ENCODE measurements around the gene FTCDNL1.

Gene FTCDNL1

GRCh38 chr2:199841409-199841808 is 9.6 kb downstream of the FTCDNL1 start:
- DNase-seq, result no peak

DNA sequence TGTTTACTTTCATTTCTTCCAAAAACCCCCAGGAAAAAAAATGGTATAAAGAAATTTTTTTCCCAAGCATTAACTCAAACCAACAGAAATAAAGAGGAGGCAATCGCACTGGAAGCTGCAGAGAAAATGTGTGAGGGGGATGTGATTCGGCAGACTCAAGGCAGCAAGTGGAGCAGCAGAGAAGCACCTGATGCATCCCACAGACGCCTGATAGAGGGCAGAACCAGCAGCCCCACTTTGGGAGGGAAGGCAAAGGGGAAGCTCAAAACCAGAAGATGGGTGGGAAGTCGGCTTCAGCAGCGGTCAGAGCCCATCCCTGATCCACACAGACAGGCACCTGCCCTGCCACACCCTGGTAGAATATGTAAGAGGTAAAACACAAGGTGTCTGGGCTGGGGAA is 12.6 kb downstream of the FTCDNL1 start:
- no peak for DNase-seq

DNA sequence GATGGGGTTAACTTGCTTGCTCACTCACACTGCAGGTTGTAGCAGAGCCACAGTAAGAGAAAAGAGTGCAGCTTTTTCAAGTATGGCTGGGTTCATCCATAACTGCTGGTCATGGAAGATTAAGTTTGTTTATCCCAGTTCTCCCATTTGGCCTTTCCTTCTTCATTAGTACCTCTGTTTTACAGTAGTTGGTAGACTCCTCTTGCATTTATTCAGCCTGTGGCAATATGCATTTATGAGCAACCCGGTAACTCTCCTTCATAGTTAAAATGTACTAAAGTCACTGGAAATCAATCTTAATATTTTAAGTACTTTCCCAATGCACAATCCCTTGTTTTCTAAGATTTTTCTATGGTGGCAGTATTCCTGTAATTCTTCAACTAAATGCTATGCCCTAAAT is 14.0 kb downstream of the FTCDNL1 start:
- no peak for DNase-seq

DNA sequence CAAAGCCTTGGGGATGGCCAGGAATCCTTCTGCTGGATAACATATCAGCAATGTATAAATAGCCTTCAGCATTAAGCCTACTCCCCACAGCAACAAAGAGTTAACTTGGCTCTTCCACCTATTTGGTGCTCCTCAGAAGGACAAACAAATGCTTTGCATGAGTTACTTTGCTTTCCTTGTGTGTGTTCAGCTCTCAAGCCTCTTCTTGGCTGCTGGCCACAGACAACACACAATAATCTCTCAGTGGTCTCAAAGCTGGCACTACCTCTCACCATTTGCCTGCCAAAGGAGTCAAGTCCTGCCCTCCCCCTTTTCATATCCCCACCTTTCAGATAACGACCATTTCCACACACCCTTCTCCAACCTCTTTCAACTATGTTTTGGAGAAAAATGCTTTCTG is 17.5 kb downstream of the FTCDNL1 start:
- DNase-seq, result no peak

DNA sequence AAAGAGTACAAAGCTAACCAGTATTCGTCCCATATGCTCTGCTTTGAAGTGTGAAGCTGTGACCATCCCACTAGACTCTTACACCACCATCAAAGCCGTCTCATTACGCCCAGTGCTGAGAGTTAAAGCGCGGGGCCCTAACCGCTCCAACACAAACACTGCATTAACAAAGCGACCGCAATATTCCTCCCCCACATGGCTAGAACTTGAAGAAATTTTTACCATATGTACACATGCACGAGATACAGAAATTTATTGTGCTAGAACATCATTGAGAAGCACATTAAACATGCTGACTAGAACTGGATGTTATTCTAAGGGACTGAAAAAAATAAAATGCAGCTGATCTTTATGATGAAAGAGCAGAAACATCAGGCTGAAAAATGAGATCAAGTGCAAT is 20.5 kb downstream of the FTCDNL1 start:
- DNase-seq, result no peak

GRCh38 chr2:199829628-199830027 is 21.4 kb downstream of the FTCDNL1 start:
- no peak for DNase-seq

- DNase-seq, result no peak
Observed at GRCh38 chr2:199819746-199820145, 31.2 kb downstream of the FTCDNL1 start.

GRCh38 chr2:199818754-199819153 is 32.2 kb downstream of the FTCDNL1 start:
- DNase-seq, result no peak

GRCh38 chr2:199818026-199818425 is 33.0 kb downstream of the FTCDNL1 start:
- DNase-seq, result no peak

DNA sequence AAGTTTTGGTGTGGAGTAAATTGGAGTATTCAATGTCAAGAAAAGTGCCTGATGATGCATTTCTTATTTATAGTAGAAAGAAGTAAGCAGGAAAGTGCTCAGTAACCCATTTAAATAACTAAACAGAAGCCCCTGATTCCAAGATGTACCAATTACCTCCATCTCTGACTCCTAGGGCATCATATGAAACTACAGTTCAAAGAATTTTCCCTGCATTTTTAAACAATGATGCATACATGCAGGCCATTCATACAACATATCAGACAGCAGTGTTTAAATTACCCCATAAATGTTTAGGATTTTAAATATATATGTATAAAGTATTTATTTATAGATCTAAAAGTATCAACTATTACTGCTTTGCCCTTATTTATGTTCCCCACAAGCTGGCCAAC is 36.2 kb downstream of the FTCDNL1 start:
- no peak for DNase-seq

DNA sequence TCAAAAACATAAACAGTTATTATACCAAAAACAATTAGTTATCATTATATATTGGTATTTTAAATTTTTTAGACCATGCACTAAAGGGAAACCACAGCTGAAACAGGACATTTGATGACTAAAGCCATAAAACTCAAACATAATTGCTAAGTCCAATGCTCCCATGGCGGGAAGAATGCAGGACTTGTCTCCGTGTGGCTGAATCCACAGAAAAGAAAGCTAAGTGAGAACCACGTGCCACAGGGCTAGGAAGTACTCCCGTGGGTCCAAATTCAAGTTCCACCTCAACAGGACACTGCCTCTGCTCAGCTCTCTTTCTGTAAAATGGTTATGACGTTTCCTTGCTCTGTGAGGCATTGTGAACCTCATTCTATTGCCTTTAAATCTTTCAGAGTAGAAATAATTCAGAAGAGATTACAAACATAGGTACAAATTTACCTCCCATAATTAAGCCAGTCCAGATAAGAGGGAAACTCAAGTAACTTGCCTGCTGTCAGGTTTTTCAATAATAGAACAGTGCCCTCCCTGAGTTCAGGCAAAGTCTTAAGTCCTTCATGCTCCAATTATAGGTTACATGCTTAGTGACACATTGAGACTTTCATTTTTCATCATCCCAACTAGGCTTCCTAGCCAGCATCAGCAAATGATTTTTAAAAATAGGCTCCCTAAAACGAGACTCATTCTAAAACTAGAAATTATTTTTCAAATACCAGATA is 36.7 kb downstream of the FTCDNL1 start:
- no peak for DNase-seq

DNA sequence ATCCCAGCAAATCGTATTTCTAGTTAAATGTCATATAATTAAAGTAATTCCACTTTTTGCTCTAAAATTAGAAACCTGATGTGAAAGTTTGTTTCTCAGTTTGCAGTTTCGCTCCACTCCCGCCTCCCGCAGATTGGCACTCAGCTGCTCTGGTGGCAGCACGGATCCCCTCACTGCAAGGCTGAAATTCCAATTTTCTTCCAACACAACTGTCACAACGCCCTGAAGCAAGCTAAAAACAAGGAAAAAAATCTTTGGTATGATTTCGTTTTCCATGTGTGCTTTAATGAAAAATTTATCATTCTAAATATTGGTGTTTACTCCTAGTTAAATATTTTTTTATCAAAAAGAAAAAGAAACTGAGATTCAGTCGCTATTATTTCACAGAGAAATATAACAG is 38.5 kb downstream of the FTCDNL1 start:
- no peak for DNase-seq

DNA sequence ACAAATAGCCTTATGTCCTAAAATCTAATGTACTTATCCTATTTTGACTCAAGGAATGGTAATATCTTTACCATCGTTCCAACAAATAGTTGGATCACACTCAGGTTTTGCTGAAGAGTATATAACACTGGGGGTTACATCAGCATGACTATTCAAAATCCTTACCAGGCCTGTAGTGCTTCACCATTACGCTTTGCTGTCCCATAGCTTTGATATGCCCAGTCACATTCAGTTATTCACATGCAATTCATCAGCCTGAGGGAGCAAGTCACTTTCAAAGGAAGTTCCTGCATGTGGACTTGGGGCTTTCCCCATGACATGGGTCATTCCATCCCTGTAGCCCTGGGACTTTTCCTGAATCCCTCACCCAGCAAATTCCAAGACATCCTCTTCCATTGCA is 39.6 kb downstream of the FTCDNL1 start:
- no peak for DNase-seq

GRCh38 chr2:199810422-199811171 is 40.4 kb downstream of the FTCDNL1 start:
- DNase-seq, result no peak

DNA sequence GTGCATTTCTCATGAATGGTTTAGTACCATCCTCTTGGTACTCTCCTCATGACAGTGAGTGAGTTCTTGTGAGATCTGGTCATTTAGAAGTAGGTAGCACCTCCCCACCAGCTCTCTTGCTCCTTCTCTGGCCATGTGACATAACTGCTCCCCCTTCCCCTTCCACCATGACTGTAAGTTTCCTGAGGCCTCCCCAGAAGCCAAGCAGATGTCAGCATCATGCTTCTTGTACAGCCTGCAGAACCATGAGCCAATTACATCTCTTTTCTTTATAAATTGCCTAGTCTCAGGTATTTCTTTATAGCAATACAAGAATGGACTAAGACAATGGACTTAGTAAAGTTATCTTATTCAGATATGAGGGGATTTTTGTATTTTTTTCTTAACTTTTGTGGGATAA is 43.0 kb downstream of the FTCDNL1 start:
- no peak for DNase-seq

DNA sequence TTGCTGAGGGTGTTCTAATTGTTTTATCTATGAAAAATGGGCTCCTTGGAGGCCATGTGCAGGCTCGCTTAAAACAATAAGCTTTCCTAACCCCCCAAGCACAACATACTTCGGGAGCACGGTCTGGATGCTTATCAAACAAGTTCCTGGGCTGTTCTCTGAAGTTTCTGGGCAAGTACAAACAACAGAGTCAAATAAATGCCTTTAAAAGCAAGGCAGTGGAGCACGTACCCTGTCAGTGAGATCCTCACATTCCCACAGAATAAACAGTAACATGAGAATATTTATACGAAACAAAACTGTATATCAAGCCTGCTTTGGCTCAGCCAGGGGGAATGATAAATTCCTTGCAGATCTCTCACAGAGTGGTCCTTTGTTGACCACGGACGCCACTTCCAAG is 44.8 kb downstream of the FTCDNL1 start:
- DNase-seq, result no peak

GRCh38 chr2:199804831-199805230 is 46.2 kb downstream of the FTCDNL1 start:
- no peak for DNase-seq

- no peak for DNase-seq
Observed at GRCh38 chr2:199798831-199799580, 52.0 kb downstream of the FTCDNL1 start.

GRCh38 chr2:199797431-199798403 is 53.3 kb downstream of the FTCDNL1 start:
- DNase-seq, result no peak

DNA sequence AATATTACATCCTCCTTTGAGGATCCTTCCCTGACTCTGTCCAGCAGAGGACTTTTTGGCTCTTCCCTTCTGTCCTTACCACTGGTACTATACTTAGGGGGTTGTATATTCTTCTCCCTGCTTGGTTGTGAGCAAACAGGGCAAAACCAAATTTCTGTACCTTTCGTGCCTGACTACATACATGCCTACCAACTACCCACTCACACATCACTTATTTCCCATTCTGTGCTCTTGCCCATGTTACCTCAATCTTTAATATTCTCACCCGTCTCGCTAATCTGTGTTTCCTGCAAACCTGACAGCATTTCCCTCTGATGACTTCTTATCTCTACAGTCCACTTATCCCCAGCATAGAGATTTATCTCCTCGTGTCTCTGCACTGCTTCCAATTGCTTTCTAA is 58.6 kb downstream of the FTCDNL1 start:
- DNase-seq, result no peak

- no peak for DNase-seq
Observed at GRCh38 chr2:199791326-199791725, 59.7 kb downstream of the FTCDNL1 start.

- no peak for DNase-seq
Observed at GRCh38 chr2:199784512-199784911, 66.5 kb downstream of the FTCDNL1 start.

DNA sequence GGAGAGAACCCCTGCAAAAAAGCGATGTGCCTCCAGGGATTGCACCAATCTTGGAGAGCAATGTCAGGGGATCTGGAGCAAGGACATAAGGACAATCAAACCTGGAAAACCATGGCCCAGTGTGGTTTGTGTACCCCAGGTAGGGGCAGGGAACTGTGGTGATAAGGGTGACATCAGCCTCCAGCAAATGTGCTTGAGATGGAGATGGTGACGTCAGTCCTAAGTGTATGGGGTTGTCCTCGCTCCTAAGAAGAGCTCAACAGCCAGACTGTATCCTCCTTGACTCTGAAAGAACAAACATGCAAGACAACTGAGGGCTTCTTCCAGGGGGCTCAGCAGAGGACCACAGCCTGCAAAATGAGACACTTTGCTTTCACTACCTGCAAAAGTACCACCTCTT is 71.4 kb downstream of the FTCDNL1 start:
- no peak for DNase-seq
